Heart left ventricle (tissue), 16 donors: ENCODE measurements around the gene DCUN1D4. TPM values are rescaled to one million over a fixed set of nuclear protein-coding genes. Genes with fewer than 3 reads are reported as not detected.

ENCODE experiments used
- ATAC-seq, 4 donors: fragments of 200-7000 bp; cut with Tn5 transposase; one replicate each; pipeline ENCODE4 v1.9.1; 2020 to 2022; ENCODE audit warnings: moderate library complexity in 4 of 4, mild to moderate bottlenecking in 3 of 4, moderate number of reproducible peaks in 1 of 4
- DNase-seq, 5 donors: peaks; one replicate each; pipeline ENCODE4 v3.0.0-alpha.2; 2020
- H3K27ac ChIP-seq, 12 donors: fragments of 200-600 bp; sonication (generic) in 4 of 12; one replicate each; pipeline versions ENCODE4 v1.5.0 to v1.8.0; 2016 to 2022; ENCODE audit warnings: mild to moderate bottlenecking in 2 of 12
- H3K27me3 ChIP-seq, 9 donors: fragments of 200-600 bp; sonication (generic) in 2 of 9; one replicate each; pipeline versions ENCODE4 v1.5.1 to v1.8.0; 2016 to 2022; ENCODE audit warnings: mild to moderate bottlenecking in 3 of 9
- H3K36me3 ChIP-seq, 9 donors: fragments of 200-600 bp; sonication (generic) in 2 of 9; one replicate each; pipeline versions ENCODE4 v1.5.0 to v1.8.0; 2018 to 2022; ENCODE audit warnings: mild to moderate bottlenecking in 2 of 9
- H3K4me1 ChIP-seq, 12 donors: fragments of 200-600 bp; sonication (generic) in 4 of 12; one replicate each; pipeline versions ENCODE4 v1.5.0 to v1.8.0; 2016 to 2022; ENCODE audit warnings: mild to moderate bottlenecking in 3 of 12
- H3K4me3 ChIP-seq, 12 donors: fragments of 200-600 bp; sonication (generic) in 4 of 12; one replicate each; pipeline versions ENCODE4 v1.5.0 to v1.8.0; 2017 to 2022; ENCODE audit warnings: mild to moderate bottlenecking in 9 of 12, moderate library complexity in 4 of 12
- H3K9me3 ChIP-seq, 12 donors: fragments of 200-600 bp; sonication (generic) in 4 of 12; one replicate each; pipeline versions ENCODE4 v1.5.0 to v1.8.0; 2016 to 2022; ENCODE audit warnings: mild to moderate bottlenecking in 1 of 12
- POLR2A ChIP-seq, 2 donors: fragments of 450-650 bp; IDR thresholded peaks; one replicate each; pipeline ENCODE4 v1.6.1; 2017; ENCODE audit warnings: antibody characterized with exemption in 2 of 2, mild to moderate bottlenecking in 2 of 2, moderate library complexity in 2 of 2
- WGBS, 4 donors: extraction: QIAGEN DNeasy Blood & Tissue Kit in 2 of 4; methylation state at CpG; one replicate each; pipeline versions ENCODE4 v1.1.5 to v1.1.7; 2013 to 2018; 5-methylcytosine and 5-hydroxymethylcytosine counted together
- intact Hi-C, 10 donors: fragments of 100-400 bp; cut with DNase I; formaldehyde crosslinking; loops; one replicate each; pipeline versions ENCODE4 v1.11.1 to v1.14.2; 2022
- polyA plus RNA-seq, 2 donors: library from polyadenylated mRNA; stranded (reverse); fragments of 200-250 nt; gene quantifications; one replicate each; pipeline ENCODE4 v1.2.3, GENCODE V29; 2013
- total RNA-seq, 9 donors: library from RNA; depleted of rRNA in 2 of 9; stranded (reverse); fragments of >200 nt in 2 of 9; fragmentation: NEBNext Ultra II Directional in 3 of 9; extraction: Animal tissue kit (Norgen Biotek cat#: 25700) in 3 of 9; gene quantifications; one replicate each; pipeline versions ENCODE4 v1.1.0 to v1.2.4, GENCODE V29; 2016 to 2023
- TF ChIP-seq, protein P1 (sequence below), 12 donors: fragments of 200-600 bp; sonication (generic) in 4 of 12; IDR thresholded peaks; one replicate each; pipeline versions ENCODE4 v1.5.0 to v1.8.0; 2018 to 2022; ENCODE audit warnings: antibody characterized with exemption in 12 of 12, mild to moderate bottlenecking in 5 of 12
- donor health status: ischemic (EF 13 %, LVEDD 7.1; RV severe dilation, severe dysfunction).
- donor health status: healthy with polysubstance abuse.
- donor health status: DM: no; HTN: yes; CAD: no.
- donor health status: DM: no; HTN: no; CAD: no.
- donor health status: ischemic (EF 25% LVEDD 6.9; RV normal size, moderate dysfunction).
- donor health status: ischemic (EF 25% LVEDD 5.7; RV mildly dilated, moderate dysfunction).
- donor health status: healthy.
- donor health status: DM: yes; HTN: yes; CAD: no.
- donor health status: ischemic (EF 35%, LVEDD 5.7; RV mildly dilated, moderate dysfunction).
- donor health status: nonischemic (EF 11% LVEDD 7.7; RV severe dilation, severe dysfunction).
- donor health status: DM: yes; HTN: yes; CAD: no.
- donor health status: PGD.
- donor health status: ischemic (EF 29% LVEDD 5.4; RV normal size, mild dysfunction).
- donor health status: nonischemic (EF 23%, LVEDD 6.1; RV moderate dilation, normal function).

Gene DCUN1D4
- total and polyA plus RNA-seq, 11 donors: 10.4 to 54.0 (median 35.8) TPM

DNA sequence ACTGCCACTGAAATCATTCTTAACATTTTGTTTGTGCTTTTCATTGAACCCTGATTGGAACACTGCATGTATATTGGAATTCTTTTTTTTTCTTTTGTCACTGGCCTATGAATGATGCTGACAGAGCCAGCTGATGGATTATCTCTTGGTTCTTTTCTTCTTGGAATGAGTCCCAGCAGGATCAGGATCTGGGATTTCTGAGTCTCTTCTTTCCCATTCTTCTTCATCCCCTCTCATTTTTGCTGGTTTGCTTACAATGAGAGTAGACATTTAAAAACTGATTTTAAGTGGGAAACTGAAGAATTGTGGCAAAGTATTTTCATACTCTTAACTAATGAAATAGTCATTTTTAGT, 9.0 kb downstream of the DCUN1D4 start:
- no peaks in the 10 kb centered on the region for H3K9me3 ChIP-seq
- DNase-seq (no peak), ATAC-seq (no peak)
- intact Hi-C loops: loop anchor here in 1 of 10 donors (5.0 kb wide), 1 partner anchor 45 kb away; no protein-coding TSS in a partner anchor
- peaks cover 0 to 18% (median 0%) of the 10 kb centered on the region in 9 donors for H3K36me3 ChIP-seq
- H3K27ac ChIP-seq: no peak overlapping the region
- H3K4me3 ChIP-seq: no peak overlapping the region
- no peaks in the 10 kb centered on the region for H3K27me3 ChIP-seq
- TF ChIP-seq POLR2A (IDR thresholded peaks at IDR 0.05): no peak
- H3K4me1 ChIP-seq: peaks cover 0 to 63% (median 33%) of the 10 kb centered on the region in 12 donors

DNA sequence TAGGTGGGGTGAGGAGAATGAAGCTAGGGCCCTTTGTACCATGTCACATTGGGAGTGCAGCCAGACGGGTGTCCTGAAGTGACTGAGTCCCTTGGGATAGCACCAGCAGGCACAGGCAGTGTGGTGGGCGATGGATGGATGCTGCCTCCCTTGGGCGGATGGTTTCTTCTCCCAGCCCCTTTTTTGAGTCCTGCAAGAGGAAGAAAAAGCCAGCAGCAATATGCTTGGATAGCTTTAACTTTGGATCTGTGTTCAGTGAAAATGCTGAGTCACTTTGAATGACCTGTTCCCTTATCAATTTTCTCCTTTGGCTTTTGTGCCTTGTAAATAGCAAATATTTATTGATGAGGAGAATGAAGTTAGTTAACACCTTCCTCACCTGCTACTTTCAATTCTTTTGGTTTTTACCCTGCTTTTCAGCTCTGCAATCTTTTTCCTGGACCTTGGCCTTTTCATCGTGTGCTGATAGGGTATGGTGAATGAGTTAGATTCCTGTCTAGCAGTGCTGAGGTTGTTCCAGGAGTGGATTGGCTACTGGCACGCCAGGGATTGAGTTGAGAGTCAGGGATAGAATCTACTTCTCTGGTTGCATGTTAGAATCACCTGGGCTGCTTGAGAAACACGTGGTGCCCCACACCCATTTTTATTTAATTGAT, 10.2 kb downstream of the DCUN1D4 start:
- DNase-seq: no peak
- Histone ChIP-seq H3K27me3 (no peaks in the 10 kb centered on the region), H3K36me3 (peaks cover 0 to 16% (median 0%) of the 10 kb centered on the region in 9 donors), H3K4me1 (peaks cover 0 to 62% (median 35%) of the 10 kb centered on the region in 12 donors), H3K27ac (peak overlapping the region in 6 of 12 donors; percentile 18 to 44 (median 34)), H3K4me3 (no peak overlapping the region), H3K9me3 (no peaks in the 10 kb centered on the region)
- WGBS, 4 donors: 53 to 56% (median 54%) methylated on average over 6 of the region's 6 CpGs
- intact Hi-C loops: loop anchor here in 1 of 10 donors (5.0 kb wide), 1 partner anchor 44 kb away; no protein-coding TSS in a partner anchor
- ATAC-seq: peak; percentile 62 to 75 (median 72)
- TF ChIP-seq, protein P1, sequence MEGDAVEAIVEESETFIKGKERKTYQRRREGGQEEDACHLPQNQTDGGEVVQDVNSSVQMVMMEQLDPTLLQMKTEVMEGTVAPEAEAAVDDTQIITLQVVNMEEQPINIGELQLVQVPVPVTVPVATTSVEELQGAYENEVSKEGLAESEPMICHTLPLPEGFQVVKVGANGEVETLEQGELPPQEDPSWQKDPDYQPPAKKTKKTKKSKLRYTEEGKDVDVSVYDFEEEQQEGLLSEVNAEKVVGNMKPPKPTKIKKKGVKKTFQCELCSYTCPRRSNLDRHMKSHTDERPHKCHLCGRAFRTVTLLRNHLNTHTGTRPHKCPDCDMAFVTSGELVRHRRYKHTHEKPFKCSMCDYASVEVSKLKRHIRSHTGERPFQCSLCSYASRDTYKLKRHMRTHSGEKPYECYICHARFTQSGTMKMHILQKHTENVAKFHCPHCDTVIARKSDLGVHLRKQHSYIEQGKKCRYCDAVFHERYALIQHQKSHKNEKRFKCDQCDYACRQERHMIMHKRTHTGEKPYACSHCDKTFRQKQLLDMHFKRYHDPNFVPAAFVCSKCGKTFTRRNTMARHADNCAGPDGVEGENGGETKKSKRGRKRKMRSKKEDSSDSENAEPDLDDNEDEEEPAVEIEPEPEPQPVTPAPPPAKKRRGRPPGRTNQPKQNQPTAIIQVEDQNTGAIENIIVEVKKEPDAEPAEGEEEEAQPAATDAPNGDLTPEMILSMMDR (IDR thresholded peaks at IDR 0.05): no peak
- no peak for TF ChIP-seq POLR2A (IDR thresholded peaks at IDR 0.05)

DNA sequence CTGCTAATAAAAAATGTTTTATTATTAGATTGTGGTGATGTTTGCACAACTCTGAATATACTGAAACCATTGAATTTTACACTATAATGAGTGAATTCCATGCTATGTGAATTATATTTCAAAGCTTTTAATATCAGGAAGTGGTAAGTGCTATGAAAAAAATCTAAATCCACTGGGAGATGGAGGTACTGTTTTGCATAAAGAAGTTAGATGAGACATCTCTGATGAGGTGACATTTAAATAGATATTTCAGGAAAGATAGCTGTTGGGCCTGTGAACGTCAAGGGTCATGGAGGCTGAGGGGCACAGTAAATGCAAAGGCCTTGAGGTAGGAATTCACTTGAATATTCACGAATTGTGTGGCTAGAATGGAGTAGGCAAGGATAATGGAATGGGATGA, 12.3 kb downstream of the DCUN1D4 start:
- intact Hi-C loops: no loop called here
- H3K27ac ChIP-seq: no peak overlapping the region
- no peak overlapping the region for H3K4me3 ChIP-seq
- no peaks in the 10 kb centered on the region for H3K27me3 ChIP-seq
- no peaks in the 10 kb centered on the region for H3K36me3 ChIP-seq
- no peaks in the 10 kb centered on the region for H3K9me3 ChIP-seq
- TF ChIP-seq, protein P1 (IDR thresholded peaks at IDR 0.05): no peak
- no peak for TF ChIP-seq POLR2A (IDR thresholded peaks at IDR 0.05)
- peaks cover 0 to 76% (median 47%) of the 10 kb centered on the region in 12 donors for H3K4me1 ChIP-seq
- WGBS, 4 donors: 88 to 96% (median 90%) methylated on average over 2 of the region's 2 CpGs
- no peak for ATAC-seq
- DNase-seq: no peak

DNA sequence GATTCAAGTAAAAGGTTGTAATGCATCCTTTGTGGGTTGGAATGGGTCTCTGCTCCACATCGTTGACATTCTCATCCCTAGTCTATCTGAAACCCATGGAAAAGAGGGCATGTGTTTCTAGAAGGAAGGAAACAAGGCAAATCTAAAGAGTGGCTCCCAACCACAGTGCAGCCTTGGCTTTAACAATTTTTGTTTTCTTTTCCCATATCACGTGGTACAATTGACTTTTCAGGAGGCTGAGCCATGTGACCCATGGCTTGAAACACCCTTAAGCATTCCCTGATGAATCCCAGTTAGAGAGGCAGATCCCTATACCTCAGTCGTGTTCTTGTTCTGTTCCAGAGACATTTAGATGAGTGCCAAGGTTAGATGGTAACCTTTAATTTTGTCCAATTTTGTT, 12.8 kb downstream of the DCUN1D4 start:
- DNase-seq (no peak), ATAC-seq (no peak)
- no peaks in the 10 kb centered on the region for H3K36me3 ChIP-seq
- no peak overlapping the region for H3K27ac ChIP-seq
- H3K9me3 ChIP-seq: no peaks in the 10 kb centered on the region
- intact Hi-C loops: no loop called here
- no peak overlapping the region for H3K4me3 ChIP-seq
- no peak for TF ChIP-seq POLR2A (IDR thresholded peaks at IDR 0.05)
- TF ChIP-seq, protein P1 (IDR thresholded peaks at IDR 0.05): no peak
- H3K27me3 ChIP-seq: no peaks in the 10 kb centered on the region
- H3K4me1 ChIP-seq: peaks cover 0 to 76% (median 46%) of the 10 kb centered on the region in 12 donors
- 45 to 72% (median 57%) methylated on average over 3 of the region's 3 CpGs for WGBS, 4 donors
